HTR-8/SVneo (cell line): Measurements from ENCODE around the gene SFRP2.

Experiments
- DNase-seq: peaks from one replicate; pipeline ENCODE4 v3.0.0; 2011; ENCODE audit warnings: low spot score, mixed read lengths; ENCODE audit not compliant: insufficient read length
- FAIRE-seq: peaks from 2 replicates; lab custom pipeline; 2011; peaks lifted over from hg19 to GRCh38; lab: Jason Lieb, UNC

Gene SFRP2, protein sequence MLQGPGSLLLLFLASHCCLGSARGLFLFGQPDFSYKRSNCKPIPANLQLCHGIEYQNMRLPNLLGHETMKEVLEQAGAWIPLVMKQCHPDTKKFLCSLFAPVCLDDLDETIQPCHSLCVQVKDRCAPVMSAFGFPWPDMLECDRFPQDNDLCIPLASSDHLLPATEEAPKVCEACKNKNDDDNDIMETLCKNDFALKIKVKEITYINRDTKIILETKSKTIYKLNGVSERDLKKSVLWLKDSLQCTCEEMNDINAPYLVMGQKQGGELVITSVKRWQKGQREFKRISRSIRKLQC

DNA sequence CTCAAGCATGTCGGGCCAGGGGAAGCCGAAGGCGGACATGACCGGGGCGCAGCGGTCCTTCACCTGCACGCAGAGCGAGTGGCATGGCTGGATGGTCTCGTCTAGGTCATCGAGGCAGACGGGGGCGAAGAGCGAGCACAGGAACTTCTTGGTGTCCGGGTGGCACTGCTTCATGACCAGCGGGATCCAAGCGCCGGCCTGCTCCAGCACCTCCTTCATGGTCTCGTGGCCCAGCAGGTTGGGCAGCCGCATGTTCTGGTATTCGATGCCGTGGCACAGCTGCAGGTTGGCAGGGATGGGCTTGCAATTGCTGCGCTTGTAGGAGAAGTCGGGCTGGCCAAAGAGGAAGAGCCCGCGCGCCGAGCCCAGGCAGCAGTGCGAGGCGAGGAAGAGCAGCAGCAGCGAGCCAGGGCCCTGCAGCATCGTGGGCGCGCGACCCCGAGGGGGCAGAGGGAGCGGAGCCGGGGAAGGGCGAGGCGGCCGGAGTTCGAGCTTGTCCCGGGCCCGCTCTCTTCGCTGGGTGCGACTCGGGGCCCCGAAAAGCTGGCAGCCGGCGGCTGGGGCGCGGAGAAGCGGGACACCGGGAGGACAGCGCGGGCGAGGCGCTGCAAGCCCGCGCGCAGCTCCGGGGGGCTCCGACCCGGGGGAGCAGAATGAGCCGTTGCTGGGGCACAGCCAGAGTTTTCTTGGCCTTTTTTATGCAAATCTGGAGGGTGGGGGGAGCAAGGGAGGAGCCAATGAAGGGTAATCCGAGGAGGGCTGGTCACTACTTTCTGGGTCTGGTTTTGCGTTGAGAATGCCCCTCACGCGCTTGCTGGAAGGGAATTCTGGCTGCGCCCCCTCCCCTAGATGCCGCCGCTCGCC, at the start of gene SFRP2:
Gene SFRP2 (minus strand): TSS at position 671 of the 864 bp plus-strand sequence. CDS start 248 bp downstream, at position 423.
- DNase-seq (no peak), FAIRE-seq (no peak)

DNA sequence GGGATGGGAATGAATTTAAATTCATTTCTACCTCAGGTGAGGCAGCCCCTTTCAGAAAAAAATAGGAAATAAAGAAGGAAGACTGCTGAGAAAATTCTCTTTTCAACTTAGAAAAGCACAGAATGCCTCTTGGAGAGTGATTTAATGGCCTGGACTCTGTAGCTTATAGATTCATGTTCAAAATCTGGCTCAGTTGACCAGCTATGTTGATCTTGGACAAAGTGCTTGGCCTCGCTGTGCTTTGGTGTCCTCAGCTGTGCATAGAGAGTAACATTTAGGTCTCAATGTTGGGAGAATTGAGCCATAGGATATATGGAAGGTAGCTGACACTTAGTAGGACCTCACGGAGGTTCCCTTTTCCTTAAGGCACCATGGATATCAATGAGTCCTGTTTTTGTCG, 49.7 kb upstream of the SFRP2 start:
- FAIRE-seq = no peak
- DNase-seq = no peak

DNA sequence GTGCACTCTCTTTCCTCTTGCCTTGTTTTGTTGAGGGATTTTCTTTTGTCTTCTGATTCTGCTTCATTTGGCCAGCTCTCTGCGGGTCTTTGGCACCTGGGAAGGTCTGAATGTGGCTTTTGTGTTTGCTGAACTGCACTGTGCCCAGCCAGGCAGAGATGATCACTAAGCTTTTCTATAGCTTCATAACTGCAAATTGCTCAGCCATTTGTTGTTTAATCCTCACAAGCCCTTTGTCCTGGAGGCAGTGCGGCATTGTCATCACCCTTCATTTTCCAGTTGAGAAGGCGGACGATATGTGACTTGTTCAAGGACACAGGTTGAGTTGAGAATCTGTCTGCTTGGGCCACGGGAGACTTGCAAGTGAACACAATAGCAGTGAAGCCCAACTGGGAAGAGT, 46.0 kb upstream of the SFRP2 start:
- FAIRE-seq (no peak), DNase-seq (no peak)

DNA sequence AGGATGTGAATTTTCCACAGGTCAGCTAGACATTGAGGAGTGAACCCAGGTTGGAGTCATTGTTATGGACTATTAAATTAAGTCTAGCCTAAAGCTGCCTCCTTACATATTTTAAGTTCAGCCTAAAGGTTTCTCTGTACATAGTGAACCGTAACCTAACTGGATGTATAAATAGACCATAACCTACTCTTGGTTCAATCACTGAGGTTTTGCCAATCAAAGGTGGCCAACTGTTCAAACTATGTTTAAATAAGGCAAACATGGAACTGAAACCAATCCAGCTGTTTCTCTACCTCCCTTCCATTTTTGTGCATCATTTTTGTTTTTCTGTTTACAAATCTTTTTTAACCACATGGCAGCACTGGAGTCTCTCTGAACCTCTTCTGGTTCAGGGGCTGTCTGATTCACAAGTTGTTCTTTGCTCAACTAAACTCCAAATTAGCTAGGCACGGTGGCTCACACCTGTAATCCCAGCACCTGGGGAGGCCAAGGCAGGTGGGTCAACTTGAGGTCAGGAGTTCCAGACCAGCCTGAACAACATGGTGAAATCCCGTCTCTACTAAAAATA, 43.9 kb upstream of the SFRP2 start:
- FAIRE-seq (no peak), DNase-seq (no peak)

DNA sequence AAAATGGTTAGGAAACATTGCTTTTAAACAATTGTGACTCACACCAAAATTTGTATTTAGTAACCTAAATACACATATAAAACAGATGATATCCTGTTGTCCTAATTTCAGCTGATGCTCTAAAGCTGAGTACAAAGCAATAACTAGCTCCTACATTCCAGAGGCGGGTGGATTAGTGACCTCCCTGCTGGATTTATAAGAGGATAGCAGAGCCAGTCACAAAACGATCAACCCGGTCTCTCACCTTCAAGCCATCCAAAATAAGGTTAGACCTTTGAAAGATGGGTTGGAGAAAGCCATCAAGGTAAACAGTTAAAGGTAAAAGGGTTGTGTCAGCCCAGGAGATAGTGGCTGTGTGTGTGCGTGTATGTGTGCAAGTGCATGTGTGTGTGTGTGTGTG, 43.2 kb upstream of the SFRP2 start:
- FAIRE-seq = no peak
- DNase-seq = no peak

DNA sequence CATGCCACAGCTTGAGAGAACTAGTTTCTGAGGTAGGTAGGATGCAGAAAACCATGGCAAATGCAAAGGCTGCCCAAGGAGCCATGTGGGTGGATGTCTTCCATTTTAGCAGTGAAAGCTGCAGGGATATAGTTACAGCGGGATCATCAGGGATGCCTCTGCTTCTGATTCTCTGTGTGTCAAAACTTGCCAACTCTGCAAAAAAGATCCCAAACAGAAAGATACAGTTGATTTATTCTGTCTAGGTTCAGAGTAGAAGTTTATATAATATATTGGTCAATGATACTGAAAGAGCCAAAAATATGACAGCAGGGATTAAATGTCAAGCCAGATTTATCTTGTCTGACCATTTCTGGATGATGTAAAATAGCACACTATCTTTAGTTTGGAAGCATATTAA, 42.4 kb upstream of the SFRP2 start:
- FAIRE-seq (no peak), DNase-seq (no peak)

DNA sequence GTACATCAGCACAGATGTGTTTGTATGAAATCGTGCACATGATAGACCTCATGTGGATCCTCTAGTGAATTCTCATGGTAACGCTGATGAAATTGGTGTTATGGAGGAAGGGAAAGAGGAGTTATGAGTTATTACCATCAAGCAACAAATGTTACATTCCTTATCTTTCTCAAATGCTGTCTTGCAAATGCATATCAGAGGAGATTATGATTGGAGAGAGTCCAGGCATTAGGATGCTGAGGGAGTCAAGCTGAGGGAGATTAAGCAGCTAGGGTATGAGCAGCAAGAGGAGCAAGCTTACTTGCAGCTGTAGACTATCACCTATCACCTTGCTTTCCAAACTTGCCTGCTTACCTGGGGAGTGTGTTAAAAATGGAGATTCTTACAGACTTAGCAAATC, 36.8 kb upstream of the SFRP2 start:
- DNase-seq (no peak), FAIRE-seq (no peak)

DNA sequence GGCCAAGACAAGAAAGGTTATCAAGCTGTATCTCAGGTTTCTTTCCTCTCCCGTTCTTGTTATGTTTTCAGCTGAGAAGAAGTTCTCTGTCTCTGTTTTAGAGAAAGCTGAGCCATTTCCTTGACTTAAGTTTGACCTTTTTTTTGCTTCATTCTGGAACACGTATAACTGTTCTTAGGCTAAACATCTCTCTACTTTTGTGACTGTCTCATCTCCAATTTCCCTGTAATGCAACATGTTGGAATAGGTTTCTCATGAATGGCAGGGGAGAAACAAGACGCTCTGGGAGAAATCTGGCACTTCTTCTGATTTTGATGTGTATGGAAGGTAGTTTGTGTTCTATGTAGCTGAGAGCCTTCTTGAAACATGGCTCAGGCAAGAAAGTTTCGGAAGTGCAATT, 36.2 kb upstream of the SFRP2 start:
- no peak for DNase-seq
- FAIRE-seq = no peak

DNA sequence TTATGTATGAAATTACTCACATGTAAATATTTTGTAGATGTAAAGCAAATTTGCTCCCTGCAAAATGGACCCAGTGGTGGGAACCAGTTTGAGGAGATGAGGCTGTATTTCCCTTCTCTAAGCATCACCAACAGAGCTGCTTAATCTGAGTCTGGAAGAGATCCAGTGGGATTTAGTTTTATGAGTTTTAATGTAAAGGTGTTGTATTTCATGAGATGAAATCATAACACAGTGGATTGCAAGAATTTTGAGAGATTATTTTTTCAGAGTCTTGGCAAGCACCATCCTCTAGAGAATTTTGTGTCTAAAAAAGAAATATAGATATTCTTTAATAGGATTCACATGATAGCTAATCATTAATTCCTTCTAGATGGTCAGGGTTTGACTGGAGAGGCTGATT, 35.6 kb upstream of the SFRP2 start:
- FAIRE-seq (no peak), DNase-seq (no peak)

DNA sequence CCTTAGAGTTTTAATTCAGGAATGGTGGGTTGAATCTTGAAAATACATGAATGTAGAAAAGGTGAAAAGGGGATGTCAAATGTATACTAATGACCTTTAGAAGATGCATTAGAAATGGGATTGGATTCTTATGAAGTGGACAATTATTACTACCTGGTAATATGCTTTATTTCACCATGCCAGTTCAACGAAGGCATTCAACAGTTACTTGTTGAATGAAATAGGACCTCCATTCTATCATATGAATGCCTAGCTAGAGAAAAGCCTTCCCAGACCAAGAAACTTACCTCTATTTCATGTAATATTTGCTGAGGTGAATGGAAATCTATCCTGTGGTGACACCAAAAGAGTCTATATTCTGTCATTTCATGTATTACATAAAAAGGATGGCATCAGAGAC, 34.6 kb upstream of the SFRP2 start:
- DNase-seq = no peak
- no peak for FAIRE-seq

DNA sequence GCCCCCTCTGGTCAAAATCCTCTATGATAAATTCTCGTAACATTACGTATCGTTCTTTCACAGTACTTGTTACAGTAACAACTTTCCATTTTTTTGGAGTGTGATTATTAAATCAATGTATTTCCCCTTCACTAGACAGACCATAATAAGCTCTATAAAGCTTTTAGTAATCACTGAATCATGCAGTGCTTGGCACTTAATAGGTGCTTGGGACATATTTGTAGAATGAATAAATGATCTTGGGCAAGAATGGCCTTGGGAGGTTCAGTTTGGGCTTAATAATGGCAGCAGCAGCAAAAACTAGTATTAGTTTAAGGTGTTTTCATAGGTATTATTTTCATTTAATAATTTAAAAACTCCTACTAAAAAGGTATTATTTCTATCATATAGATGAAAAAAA, 33.4 kb upstream of the SFRP2 start:
- DNase-seq (no peak), FAIRE-seq (no peak)

DNA sequence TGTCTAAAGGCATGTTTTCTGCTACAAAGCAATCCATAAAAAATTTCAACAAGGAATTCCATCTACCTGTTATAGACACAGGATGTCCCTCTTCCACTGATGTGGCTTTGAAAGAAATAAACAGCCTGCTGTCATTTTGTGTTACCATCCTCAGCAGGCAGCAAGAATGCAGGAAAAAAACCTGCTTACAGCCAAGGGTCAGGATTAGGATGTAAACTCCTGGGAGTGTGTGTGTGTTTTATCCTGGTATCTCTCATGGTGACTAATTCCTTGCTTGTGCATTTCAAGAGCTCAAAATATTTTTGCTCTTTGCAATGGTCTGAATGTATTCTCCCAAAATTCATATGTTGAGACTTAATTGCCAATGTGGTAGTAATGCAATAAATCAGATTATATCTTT, 28.6 kb upstream of the SFRP2 start:
- FAIRE-seq (no peak), DNase-seq (no peak)

DNA sequence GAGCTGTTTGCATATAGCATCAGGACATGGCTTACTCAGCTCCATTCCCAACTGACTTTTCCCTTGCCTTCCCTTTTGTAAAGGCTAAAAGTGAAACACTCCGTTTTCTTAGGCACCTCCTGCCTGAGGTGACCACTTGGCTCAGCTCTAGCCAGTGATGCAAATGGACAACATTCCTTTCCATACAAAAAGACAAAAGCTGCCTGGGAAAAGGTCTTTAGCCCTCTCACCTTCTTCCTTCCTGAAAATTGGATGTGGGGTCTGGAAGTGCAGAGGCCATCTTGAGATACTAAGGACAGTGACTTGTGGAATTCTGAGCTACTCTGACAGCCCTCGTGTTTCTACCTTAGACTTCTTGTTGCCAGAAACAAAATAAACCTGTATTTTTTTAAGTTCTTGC, 27.7 kb upstream of the SFRP2 start:
- FAIRE-seq (no peak), DNase-seq (no peak)

DNA sequence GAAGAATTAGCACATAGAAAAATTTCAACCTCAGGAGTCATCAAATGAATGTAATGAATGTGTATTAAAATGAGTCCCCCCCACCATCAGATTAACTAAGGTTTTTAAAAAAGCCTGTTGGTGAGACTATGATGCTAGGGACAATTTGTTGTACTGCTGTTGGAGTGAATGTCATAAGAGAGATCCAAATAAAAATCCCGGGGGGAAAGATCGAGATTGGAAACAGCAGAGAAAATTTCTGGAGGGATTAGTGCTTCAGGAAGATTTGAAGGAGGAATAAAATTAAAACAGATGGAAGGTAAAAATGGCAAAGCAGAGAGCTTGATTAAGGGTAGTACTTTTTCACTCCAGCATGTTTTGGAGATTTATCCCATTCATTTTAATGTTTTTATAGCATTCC, 25.9 kb upstream of the SFRP2 start:
- FAIRE-seq (no peak), DNase-seq (no peak)

DNA sequence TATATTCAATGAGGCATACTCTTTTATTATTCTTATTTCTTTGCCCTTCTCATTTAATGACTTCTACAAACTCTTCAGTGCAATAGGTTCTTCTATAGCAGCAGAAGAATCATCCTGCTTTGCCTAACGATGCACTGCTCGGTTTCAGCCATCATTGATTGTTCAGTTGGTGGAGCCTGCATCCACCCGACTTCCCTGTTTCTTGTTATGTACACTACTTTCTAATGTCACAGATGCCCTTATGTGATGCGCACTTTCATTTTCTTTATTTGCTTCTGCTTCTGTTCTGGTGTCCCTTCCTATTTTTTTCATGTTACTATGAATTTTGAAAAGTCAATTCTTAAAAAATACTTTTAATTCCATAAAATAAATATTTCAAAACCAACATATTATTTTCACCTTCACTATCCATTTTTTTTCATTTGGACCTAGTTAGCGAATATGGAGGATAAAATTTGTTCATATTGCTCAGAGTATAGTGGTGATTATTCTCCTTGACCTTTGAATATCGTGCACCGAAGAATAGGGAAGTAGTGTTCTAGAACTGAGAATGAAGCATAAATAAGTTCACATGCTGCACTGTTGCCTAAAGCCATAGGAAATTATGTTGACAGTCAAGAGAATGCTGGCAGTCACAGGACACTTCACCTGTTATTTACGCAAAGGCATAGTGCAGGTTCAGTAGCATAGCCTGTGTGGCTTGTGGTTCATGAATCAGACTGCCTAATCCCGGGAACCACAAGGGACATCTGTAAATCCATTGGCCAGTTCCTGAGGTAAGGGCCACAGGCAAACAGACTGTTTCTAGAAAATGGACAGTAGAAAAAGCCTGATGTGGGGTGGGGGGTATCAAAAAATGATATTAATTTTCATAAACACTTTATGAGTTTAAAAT, 21.3 kb upstream of the SFRP2 start:
- DNase-seq = no peak
- FAIRE-seq = no peak

DNA sequence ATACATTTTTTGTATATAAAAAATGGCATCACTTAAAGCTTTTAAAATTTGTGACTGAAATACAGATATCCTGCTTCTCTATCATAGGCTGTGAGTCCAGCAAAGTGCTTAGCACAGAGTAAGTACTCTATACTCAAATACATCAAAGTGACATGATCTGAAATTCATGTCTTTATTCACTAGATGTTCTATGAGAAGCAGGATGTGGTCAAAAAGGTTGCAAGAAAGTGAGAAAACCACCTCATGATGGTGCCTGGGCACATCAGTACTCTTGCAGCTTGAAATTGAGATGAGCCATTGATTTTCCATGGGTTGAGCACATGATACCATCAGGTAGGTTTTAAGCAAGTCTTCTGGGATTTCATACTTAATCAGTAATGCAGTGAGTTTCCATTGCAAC, 20.4 kb upstream of the SFRP2 start:
- no peak for FAIRE-seq

DNA sequence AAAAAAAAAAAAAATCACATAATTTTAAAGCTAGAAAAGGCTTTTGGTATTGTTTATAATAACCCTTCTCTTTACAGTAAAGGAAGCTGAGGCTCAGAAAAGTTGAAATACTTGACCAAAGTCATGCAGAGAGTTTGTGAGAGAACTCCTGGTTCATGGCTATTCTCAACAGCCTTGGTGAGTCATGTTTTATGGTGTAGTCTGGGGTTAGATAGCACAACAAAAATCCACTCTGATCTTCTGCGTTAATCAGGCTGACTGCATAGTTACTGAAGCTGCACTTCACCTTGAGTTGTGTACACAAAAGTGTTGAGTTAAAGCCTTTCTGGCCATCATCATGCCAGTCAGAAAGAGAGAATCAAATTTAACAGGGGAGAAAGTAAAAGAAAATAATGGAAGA, 19.3 kb upstream of the SFRP2 start:
- FAIRE-seq = no peak
- no peak for DNase-seq

More for the DNA sequence above, 20.4 kb upstream of the SFRP2 start:
- no peak for DNase-seq

DNA sequence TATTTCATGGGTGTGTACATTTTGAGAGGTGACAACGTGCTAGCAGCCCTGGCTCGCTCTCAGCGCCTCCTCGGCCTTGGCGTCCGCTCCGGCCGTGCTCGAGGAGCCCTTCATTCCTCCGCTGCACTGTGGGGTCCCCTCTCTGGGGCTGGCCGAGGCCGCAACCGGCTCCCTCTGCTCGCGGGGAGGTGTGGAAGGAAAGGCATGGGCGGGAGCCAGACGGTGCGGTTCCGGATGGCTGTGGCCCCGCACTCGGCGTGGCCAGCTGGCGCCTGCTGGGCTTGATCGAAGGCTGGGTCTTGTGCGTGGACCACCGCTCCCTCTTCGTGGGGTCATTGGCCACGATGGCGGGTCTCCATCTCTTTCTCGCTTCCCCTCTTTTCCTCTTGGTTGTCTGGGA, 17.2 kb upstream of the SFRP2 start:
- FAIRE-seq = no peak
- DNase-seq = no peak

DNA sequence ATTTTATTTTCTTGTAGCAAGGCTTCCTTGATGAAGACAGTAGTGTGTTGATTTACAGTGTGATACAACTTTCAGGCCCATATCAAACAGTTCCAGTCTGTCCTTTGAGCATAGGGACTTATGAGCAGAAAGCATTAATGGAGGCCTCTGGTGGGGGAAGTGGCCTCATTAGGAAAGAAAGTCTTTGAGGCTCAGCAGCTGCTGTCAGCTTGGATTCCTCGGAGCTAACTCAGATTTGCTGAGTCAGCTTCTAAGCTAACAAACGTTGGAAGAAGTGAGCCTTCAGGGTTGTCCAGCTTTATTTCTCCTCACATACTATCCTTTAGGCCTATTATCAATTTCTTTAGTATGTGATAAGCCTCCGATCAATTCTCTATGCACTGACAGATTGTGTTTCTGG, 15.8 kb upstream of the SFRP2 start:
- DNase-seq (no peak), FAIRE-seq (no peak)

DNA sequence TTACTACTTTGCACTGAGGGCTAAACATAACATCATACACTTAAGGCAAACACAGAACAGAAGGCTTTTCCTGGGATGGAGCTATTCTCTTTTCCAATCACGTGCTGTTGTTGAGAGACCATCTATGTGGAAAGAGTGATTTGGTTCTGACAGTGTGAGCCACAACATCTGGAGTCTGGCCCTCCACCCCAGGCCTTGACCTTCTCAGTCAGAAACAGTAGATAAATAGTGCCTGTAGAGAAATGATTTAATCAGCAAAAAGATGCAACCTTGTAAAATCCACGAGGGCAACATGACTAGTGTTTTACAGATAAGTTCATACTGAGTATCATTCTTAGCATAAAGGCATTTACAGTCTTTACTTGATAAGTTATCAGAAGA, 10.8 kb upstream of the SFRP2 start:
- FAIRE-seq = no peak
- DNase-seq = no peak
